GM10248 (cell line): ENCODE measurements around the gene STARD5.

Source experiments
- CTCF ChIA-PET: fragments of 300-600 bp; sonication (Branson Sonifier 250); formaldehyde crosslinking; extraction: SDS; loops from one replicate; lab custom pipeline; 2021; ENCODE audit warnings: antibody characterized with exemption; lab: Yijun Ruan, JAX
- POLR2A ChIA-PET: fragments of 350-650 bp; sonication (Branson Sonifier 250); formaldehyde crosslinking; extraction: SDS; loops from one replicate; lab custom pipeline; 2020; ENCODE audit warnings: antibody characterized with exemption; lab: Yijun Ruan, JAX
- DNase-seq: peaks from one replicate; pipeline ENCODE4 v3.0.0; 2012; ENCODE audit errors: extremely low spot score
- TF ChIP-seq, protein P1 (sequence below): IDR thresholded peaks from 2 replicates; pipeline ENCODE4 v1.5.1; 2012; ENCODE audit warnings: mild to moderate bottlenecking, low read depth; ENCODE audit errors: extremely low read depth, missing control alignments, control extremely low read depth

STARD5 gene

DNA sequence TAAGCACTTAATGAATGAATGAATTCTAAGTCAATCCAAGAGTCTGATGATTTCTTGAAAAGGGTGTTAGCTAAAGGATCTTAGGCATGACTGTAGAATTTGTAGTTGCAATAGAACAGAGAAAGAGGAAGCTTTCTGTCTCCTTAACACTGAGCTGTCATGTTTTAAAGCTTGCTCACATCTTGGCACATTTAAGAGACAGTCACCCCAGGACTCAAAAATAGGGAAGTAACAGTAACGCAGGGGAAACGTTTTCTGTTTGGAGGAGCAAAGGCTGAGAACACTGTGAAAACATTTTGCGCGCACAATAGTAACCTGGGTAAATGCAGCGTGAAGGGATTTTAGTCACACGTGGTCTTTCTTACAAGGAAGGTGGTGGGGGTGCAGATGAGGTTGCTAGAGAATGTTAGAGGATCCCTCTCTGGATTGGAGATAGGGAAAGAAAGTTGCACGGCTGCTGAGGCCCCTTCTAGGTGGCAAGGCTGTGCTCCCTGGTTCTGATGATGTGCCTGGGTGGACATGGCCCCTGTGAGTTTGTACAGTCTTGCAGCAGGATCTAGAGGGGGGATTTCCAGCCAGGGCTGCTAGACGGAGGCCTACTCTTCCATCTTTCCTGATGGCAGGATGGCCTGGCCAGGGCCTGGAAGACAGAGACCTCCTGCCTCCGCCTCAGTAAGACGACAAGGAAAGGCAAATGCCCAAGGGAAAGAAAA is 12.0 kb downstream of the STARD5 start:
- CTCF ChIA-PET = interaction anchor here (1.4 to 2.1 kb wide), 6 partner anchors 10 to 46 kb away, joined by 3 to 13 read pairs (median 10); partner anchors contain the start of gene STARD5

DNA sequence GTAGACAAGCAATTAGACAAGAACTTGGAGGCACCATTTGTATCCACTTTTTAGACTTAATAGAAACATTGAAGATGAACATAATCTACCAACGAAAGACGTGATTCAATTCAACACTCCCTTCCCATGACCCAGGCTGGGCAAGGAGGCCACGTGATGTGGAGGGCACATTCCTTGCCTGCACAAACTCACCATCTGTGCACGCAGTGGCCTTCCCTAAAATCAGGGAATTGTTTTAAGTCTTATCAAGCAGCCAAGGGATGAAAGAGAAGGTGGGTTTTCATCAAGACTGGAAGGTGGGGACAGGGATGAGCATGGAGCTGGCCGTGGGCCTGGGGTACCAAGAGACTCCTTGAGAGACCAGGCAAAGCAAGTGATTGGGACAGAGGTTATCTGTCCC is 13.5 kb downstream of the STARD5 start:
- DNase-seq = no peak
- TF ChIP-seq, protein P1, sequence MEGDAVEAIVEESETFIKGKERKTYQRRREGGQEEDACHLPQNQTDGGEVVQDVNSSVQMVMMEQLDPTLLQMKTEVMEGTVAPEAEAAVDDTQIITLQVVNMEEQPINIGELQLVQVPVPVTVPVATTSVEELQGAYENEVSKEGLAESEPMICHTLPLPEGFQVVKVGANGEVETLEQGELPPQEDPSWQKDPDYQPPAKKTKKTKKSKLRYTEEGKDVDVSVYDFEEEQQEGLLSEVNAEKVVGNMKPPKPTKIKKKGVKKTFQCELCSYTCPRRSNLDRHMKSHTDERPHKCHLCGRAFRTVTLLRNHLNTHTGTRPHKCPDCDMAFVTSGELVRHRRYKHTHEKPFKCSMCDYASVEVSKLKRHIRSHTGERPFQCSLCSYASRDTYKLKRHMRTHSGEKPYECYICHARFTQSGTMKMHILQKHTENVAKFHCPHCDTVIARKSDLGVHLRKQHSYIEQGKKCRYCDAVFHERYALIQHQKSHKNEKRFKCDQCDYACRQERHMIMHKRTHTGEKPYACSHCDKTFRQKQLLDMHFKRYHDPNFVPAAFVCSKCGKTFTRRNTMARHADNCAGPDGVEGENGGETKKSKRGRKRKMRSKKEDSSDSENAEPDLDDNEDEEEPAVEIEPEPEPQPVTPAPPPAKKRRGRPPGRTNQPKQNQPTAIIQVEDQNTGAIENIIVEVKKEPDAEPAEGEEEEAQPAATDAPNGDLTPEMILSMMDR = no peak
- CTCF ChIA-PET = interaction anchor here (0.9 to 2.1 kb wide), 6 partner anchors 9 to 36 kb away, joined by 3 to 13 read pairs (median 8); no protein-coding TSS in a partner anchor
- POLR2A ChIA-PET = interaction anchor here (1.4 to 1.7 kb wide), 2 partner anchors 8 to 13 kb away, joined by 7 to 17 read pairs; partner anchors contain the start of gene STARD5

More for the DNA sequence above, 12.0 kb downstream of the STARD5 start:
- TF ChIP-seq, protein P1 = no peak
- POLR2A ChIA-PET = interaction anchor here (1.0 to 1.7 kb wide), 3 partner anchors 8 to 12 kb away, joined by 3 to 17 read pairs (median 7); partner anchors contain the start of gene STARD5
- DNase-seq = peak; percentile 47

DNA sequence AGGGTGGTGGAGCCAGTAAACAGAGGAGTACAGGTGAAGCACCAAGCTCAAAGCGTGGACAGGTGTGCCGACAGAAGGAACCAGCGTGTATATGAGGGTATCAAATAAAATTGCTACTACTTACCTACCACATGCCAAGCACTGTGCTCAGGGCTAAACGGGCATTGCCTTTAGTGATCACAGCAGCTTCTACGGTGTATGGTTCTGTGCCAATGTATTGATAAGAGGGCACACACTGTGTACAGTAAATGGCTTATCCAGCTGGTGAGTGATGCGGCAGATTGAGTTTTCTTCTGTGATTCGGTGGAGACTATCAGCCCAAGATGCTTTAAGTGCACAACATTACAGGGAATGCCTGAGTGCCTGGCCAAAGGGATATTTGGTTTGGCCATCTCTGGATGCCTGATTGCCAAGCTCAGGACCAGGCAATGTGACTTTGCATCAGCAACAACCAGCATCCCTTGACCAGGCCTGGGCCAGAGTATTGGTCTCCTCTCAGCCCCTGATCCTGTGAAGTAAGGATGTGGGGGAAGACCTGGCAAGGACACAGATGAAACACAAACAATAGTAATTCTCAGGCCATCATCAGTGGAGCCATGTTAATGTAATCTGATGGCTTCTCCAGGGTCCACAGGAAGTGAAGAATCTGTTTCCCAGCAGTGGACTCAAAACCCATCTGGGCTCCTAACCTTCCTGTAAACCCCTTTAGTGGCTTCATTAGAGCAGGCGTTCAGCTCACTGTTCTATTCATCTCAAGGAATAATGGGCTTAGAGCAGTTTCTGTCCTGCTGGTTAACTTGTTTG is 14.1 kb downstream of the STARD5 start:
- TF ChIP-seq, protein P1 = no peak
- POLR2A ChIA-PET = interaction anchor here (1.3 kb wide), 1 partner anchor 13 kb away, joined by 3 read pairs; no protein-coding TSS in a partner anchor
- no peak for DNase-seq
- CTCF ChIA-PET = interaction anchor here (0.8 to 3.0 kb wide), 7 partner anchors 9 to 47 kb away, joined by 3 to 20 read pairs (median 6); no protein-coding TSS in a partner anchor

DNA sequence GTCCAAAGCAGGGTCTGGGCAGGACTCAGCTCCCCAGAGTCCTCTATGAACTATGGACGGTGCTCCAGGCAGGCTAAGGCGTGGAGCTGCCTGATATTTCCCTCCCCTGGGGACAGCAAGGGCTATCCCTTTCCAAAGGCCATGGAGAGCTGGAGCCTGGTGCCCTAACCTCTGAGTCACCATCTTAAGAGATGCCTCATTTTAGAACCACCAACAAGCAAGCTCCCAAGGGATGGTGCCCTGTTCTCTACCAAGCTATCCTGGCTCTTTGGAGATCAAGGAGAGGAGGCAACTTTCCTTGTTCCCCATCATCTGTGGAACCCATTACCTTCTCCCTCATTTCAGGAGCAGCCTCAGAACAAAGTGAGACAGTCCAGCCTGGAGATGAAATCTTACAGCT is 15.7 kb downstream of the STARD5 start:
- ChIA-PET CTCF (interaction anchor here (0.6 to 3.0 kb wide), 11 partner anchors 8 to 203 kb away, joined by 3 to 20 read pairs (median 4); no protein-coding TSS in a partner anchor), POLR2A (interaction anchor here (1.2 to 1.3 kb wide), 3 partner anchors 12 to 16 kb away, joined by 3 to 9 read pairs (median 3); partner anchors contain the start of gene STARD5)
- TF ChIP-seq, protein P1 = no peak
- no peak for DNase-seq

DNA sequence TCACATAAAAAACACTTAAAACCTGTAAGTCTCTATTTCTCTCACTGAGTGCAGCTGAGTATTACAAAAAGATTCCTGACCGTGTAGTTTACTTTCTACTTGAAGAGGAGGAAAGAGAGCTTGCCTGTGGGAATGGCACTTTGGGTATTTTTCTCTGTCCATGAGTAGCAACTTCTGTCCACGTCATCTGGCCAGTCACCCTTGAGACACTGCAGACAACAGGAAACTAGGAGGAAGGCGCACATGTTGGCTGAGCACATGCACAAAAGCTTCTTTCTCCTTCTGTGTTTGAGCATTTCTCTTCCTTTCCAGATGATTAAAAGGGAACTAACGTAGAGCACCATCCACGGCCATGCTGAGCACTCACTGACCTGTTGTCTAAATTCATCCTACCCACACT is 19.7 kb downstream of the STARD5 start:
- ChIA-PET CTCF (interaction anchor here (0.9 to 1.5 kb wide), 5 partner anchors 11 to 39 kb away, joined by 3 to 6 read pairs (median 4); no protein-coding TSS in a partner anchor), POLR2A (interaction anchor here (1.4 kb wide), 1 partner anchor 20 kb away, joined by 3 read pairs; the partner anchor contains the start of gene STARD5)
- no peak for DNase-seq
- TF ChIP-seq, protein P1 = no peak
